M059J (cell line): ENCODE data around the gene ABCA7. TPM values are rescaled to one million over a fixed set of nuclear protein-coding genes. Genes with fewer than 3 reads are reported as not detected.
A peak's percentile ranks its signal among the peaks of the same experiment; 100 is the strongest.

Experiments used
- DNase-seq: peaks from one replicate; pipeline ENCODE4 v3.0.0-alpha.2; 2012; ENCODE audit warnings: low read depth
- total RNA-seq: library from RNA; depleted of rRNA; stranded (reverse); fragments of >200 nt; shearing (Covaris generic); gene quantifications from 2 replicates; pipeline ENCODE4 v1.2.3, GENCODE V29; 2014; rRNA removed

ABCA7 gene
- total RNA-seq, result 9.3 and 13.5 TPM in 2 replicates

DNA sequence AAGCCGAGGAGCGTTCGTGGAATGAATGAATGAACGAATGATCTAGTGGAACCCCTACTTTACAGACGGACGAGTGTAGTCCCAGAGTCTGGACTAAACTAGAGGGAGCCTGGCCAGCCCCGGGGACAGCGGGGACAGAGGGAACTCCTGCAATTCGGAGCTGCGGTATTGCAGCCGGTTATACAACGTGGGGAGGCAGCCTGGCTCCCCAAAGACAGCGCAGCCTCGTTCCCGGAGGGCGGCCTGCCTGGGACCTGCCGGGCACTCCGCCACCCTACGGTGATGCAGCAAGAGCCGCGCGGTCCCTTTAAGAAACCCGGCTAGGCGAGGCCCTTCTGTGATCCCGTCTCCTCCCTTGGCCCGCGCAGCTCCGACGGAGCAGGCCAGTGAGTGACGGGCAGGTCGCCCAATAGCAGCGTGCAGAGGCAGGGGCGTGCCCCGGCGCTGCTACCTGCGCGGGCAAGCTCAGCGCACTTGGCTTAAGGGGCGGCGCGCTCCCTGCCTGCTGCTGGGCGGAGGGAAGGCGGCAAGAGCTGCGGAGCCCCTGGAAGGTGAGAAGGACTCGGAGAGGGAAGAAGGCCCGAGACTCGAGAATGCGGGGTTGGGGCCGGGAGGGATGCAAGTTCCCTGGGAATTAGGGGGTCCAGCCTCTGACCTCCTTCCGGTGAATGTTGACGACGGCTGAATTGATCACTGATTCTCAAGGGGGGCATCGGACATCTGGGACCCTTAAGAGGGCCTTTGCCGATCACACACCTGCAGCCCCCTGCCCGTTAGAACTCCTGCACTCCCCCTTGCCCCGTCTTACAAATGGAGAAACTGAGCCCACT, at the start of gene ABCA7:
TSS of gene ABCA7 (plus strand) at position 462 of the 830 bp plus-strand sequence. CDS start 1,255 bp downstream, outside the sequence.
- DNase-seq, result peak; percentile 97

- DNase-seq, result no peak
These were observed 49.8 kb upstream of the ABCA7 start for GRCh38 chr19:990119-990571.

- DNase-seq, result no peak
These were observed 49.2 kb upstream of the ABCA7 start for GRCh38 chr19:990746-991145.

DNA sequence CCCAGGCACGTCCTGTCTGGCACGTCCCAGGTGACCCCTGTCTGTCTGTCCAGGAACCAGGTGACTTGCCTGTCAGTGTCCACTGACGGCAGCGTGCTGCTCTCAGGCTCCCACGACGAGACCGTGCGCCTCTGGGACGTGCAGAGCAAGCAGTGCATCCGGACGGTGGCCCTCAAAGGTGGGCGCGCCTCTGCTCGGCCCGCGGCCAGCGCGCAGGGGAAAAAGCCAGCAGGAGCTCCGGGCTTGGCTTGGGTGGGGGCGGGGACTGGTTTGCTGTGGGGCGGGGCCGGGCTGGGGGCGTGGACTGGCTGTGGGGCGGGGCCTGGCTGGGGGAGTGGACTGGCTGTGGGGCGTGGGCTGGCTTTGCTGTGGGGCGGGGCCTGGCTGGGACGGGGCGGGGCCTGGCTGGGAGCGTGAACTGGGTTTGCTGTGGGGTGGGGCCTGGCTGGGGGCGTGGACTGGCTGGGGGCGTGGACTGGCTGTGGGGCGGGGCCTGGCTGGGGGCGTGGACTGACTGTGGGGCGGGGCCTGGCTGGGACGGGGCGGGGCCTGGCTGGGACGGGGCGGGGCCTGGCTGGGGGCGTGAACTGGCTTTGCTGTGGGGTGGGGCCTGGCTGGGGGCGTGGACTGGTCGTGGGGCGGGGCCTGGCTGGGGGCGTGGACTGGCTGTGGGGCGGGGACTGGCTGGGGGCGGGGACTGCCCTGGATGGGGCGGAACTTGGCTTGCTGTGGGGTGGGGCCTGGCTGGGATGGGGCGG, 48.6 kb upstream of the ABCA7 start:
- no peak for DNase-seq

GRCh38 chr19:991932-992669, 47.8 kb upstream of the ABCA7 start:
- DNase-seq, result no peak

- no peak for DNase-seq
These were observed 47.2 kb upstream of the ABCA7 start for GRCh38 chr19:992670-993055.

GRCh38 chr19:993361-993830, 46.5 kb upstream of the ABCA7 start:
- DNase-seq, result no peak

DNA sequence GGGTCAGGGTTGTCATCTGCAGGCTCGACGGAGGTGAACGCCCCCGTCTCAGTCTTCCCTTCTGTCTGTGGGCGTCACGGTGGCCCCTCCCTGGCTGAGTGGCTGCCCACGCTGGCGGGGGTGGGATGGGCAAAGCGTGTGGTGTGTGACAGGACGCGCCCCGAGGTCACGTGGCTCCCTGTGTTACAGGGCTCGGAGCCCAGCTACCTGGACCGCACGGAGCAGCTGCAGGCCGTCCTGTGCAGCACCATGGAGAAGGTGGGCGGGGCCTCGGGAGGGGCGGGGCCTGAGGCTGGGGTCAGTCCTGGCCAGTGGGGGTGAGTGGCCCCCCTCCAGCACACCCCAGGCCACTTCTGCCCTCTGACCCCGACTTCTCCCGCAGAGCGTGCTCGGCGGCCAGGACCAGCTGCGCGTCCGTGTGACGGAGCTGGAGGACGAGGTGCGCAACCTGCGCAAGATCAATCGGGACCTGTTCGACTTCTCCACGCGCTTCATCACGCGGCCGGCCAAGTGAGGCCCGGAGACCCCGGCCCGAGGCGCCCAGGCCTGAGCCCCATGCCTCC, 46.0 kb upstream of the ABCA7 start:
- no peak for DNase-seq

DNA sequence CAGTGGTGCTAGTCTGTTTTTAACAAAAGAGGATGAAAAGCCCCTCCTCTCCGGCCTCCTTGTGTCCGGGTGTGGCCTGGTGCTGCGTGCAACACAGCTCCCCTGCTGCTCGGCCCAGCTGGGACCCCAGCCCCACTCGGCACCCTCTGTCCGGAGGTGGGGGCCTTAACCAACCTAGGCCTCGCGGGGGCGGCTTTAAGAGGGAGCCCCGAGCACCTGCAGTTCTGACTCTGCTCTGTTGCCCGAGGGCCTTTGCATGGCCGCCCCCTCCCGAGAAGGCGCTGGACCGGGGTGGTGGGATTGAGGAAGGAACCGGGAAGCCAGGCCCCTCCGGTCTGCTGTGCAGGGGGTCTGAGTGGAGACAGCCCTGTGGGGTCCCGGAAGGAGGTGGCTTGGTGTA, 45.4 kb upstream of the ABCA7 start:
- DNase-seq, result no peak

GRCh38 chr19:995051-995827, 44.7 kb upstream of the ABCA7 start:
- peak; percentile 94 for DNase-seq

DNA sequence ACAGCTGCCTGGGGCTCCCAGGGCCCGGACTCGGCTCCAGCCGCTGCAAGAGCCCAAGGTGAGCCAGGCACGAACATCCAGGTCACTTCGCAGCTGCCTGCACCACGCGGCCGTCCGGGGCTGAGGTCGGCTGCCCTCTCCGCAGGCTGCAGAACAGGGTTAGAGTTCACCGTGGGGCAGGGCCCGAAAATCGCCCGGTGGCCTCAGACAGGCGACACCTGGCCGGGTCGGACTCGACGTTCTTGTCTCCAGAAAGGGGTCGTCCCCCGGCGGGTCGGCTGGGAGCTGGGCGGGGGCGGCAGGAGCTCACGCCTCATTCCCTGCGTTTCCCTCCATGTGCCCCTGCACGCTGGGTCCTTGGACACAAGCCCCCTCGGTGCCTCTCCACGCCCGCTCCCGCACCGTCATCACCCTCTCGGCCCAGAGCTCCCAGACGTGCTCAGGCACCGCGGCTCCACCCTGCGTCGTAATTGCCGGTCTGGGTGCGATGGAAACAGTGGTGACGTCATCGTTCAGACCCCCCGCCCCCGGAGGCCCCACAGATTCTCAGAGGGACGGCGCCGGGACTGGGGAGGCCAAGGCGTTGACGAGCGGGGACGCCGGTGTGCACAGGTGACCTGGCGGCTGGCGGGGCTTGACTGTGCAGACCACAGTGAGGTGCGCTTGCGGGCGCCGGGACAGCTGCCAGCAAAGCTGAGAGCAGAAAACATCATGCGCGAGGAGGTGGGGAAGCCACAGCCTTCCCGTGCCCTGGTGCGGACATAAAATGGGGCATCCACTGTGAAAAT, 43.7 kb upstream of the ABCA7 start:
- DNase-seq, result peak; percentile 72

DNA sequence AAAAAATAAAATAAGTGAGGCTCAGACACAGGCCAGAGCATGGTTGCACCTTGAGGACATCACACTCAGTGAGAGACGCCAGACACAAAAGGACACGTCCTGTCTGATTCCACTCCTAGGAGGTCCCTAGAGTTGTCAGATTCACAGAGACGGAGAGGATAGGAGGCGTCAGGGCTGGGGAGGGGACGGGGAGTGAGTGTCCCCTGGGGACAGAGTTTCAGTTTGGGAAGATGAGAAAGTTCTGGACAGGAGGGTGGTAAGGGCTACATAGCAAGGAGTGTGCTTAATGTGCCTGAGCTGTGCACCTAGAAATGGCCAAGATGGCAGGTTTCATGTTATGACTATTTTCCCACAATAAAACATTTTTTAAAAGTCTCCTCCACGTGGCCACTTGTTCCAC, 41.8 kb upstream of the ABCA7 start:
- DNase-seq, result no peak

GRCh38 chr19:999379-999719, 40.6 kb upstream of the ABCA7 start:
- no peak for DNase-seq

DNA sequence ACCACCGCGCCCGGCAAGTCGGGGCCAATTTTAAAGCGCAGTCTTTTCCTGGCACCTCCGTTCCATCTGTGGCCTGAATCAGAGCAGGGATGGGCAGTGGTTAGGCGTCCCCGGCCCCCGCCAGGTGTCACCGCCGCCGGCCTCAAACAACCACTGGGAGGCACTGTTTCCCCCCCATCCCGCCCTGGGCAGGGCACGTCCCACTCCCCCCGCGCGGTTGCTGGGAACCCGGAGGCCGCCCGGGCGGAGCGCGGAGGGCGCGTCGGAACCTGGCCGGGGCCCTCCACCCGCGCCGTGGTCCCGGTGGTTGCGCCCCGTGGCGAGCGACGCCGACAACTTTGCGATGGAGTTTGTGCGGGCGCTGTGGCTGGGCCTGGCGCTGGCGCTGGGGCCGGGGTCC, 39.8 kb upstream of the ABCA7 start, which contains the start of gene GRIN3B:
TSS of gene GRIN3B (plus strand) at position 325 of the 400 bp plus-strand sequence. CDS start at position 344, 19 bp downstream.
- DNase-seq, result no peak

- no peak for DNase-seq
These were observed 39.0 kb upstream of the ABCA7 start for GRCh38 chr19:1000591-1001537.

- DNase-seq, result no peak
These were observed 38.3 kb upstream of the ABCA7 start for GRCh38 chr19:1001538-1002166.

GRCh38 chr19:1002600-1002999, 37.3 kb upstream of the ABCA7 start:
- no peak for DNase-seq

DNA sequence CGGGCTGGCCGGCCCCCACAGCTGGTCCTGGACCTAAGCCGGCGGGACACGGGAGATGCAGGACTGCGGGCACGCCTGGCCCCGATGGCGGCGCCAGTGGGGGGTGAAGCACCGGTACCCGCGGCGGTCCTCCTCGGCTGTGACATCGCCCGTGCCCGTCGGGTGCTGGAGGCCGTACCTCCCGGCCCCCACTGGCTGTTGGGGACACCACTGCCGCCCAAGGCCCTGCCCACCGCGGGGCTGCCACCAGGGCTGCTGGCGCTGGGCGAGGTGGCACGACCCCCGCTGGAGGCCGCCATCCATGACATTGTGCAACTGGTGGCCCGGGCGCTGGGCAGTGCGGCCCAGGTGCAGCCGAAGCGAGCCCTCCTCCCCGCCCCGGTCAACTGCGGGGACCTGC, 36.6 kb upstream of the ABCA7 start:
- no peak for DNase-seq
